ENCODE measurements around the gene GLOD4.
"Not testable (repeated sequence)": the region's sequence is repeated elsewhere in the genome, so short reads cannot be mapped to it uniquely, and the experiment has no call there.

GRCh38 chr17:790874-791247 is 8.8 kb upstream of the GLOD4 start:
- not testable (repeated sequence) for TF ChIP-seq CTCF (conservative IDR thresholded peaks at IDR 0.05; ENCODE audit: low read depth, low read length); USF2 (IDR thresholded peaks at IDR 0.05; ENCODE audit: low read depth, low read length); MXI1 (IDR thresholded peaks at IDR 0.05; ENCODE audit: borderline replicate concordance, low read depth, low read length); RCOR1 (IDR thresholded peaks at IDR 0.05; ENCODE audit: insufficient replicate concordance, low read length); POLR2A (IDR thresholded peaks at IDR 0.05; ENCODE audit: low read depth, low read length); RFX5 (IDR thresholded peaks at IDR 0.05; ENCODE audit: low read depth, low read length); CEBPB (IDR thresholded peaks at IDR 0.05; ENCODE audit: low read depth, low read length); FOS (IDR thresholded peaks at IDR 0.05; ENCODE audit: low read depth, low read length); RAD21 (IDR thresholded peaks at IDR 0.05; ENCODE audit: low read length); BHLHE40 (IDR thresholded peaks at IDR 0.05; ENCODE audit: low read depth, low read length); ELK1 (IDR thresholded peaks at IDR 0.05; ENCODE audit: borderline replicate concordance, low read depth, low read length); CHD1 (IDR thresholded peaks at IDR 0.05; ENCODE audit: low read depth, low read length); SMC3 (IDR thresholded peaks at IDR 0.05; ENCODE audit: low read depth, low read length)

Measured in IMR-90 (cell line).